H9 (cell line): ENCODE results near the gene PRDX2. TPM values are rescaled to one million over a fixed set of nuclear protein-coding genes. Genes with fewer than 3 reads are reported as not detected.

Experiments used
- DNase-seq: peaks from one replicate; pipeline ENCODE4 v3.0.0-alpha.2; 2017
- H2AFZ ChIP-seq: one replicate; pipeline ENCODE4 v1.6.1; 2013; ENCODE audit warnings: mild to moderate bottlenecking, low read length, control low read depth, moderate library complexity
- H2AK5ac ChIP-seq: 2 replicates; pipeline ENCODE4 v1.6.1; 2013; ENCODE audit warnings: low read length, control low read depth, mixed read lengths; ENCODE audit not compliant: insufficient read length
- H2BK120ac ChIP-seq: one replicate; pipeline ENCODE4 v1.6.1; 2013; ENCODE audit warnings: low read depth, mild to moderate bottlenecking, low read length, control low read depth, inconsistent platforms; ENCODE audit not compliant: poor library complexity, severe bottlenecking
- H2BK12ac ChIP-seq: 2 replicates; pipeline ENCODE4 v1.6.1; 2013; ENCODE audit warnings: low read length, control low read depth, mixed read lengths, low read depth; ENCODE audit not compliant: insufficient read length
- H2BK15ac ChIP-seq: 2 replicates; pipeline ENCODE4 v1.6.1; 2013; ENCODE audit warnings: low read depth, low read length, control low read depth
- H2BK20ac ChIP-seq: one replicate; pipeline ENCODE4 v1.6.1; 2013; ENCODE audit warnings: low read depth, mild to moderate bottlenecking, low read length, control low read depth, inconsistent platforms; ENCODE audit not compliant: poor library complexity, severe bottlenecking
- H2BK5ac ChIP-seq: 2 replicates; pipeline ENCODE4 v1.6.1; 2013; ENCODE audit warnings: low read length, control low read depth, mixed read lengths; ENCODE audit not compliant: insufficient read length
- H3K14ac ChIP-seq: 2 replicates; pipeline ENCODE4 v1.6.1; 2013; ENCODE audit warnings: low read length, control low read depth; ENCODE audit not compliant: insufficient read depth
- H3K18ac ChIP-seq: 2 replicates; pipeline ENCODE4 v1.6.1; 2013; ENCODE audit warnings: low read depth, mild to moderate bottlenecking, mixed read lengths, low read length, control low read depth; ENCODE audit not compliant: insufficient read length
- H3K23ac ChIP-seq: 2 replicates; pipeline ENCODE4 v1.6.1; 2013; ENCODE audit warnings: low read length, control low read depth, mixed read lengths, low read depth; ENCODE audit not compliant: insufficient read length
- H3K23me2 ChIP-seq: 2 replicates; pipeline ENCODE4 v1.6.1; 2013; ENCODE audit warnings: low read depth, mild to moderate bottlenecking, mixed read lengths, low read length, control low read depth; ENCODE audit not compliant: insufficient read length, poor library complexity, severe bottlenecking
- H3K27ac ChIP-seq: 2 replicates; pipeline ENCODE4 v1.5.1; 2013; ENCODE audit warnings: low read length, control low read depth, mixed read lengths, low read depth; ENCODE audit not compliant: insufficient read length
- H3K27me3 ChIP-seq: 2 replicates; pipeline ENCODE4 v1.6.1; 2013; ENCODE audit warnings: low read length, control low read depth, inconsistent platforms; ENCODE audit not compliant: insufficient read depth
- H3K4ac ChIP-seq: 2 replicates; pipeline ENCODE4 v1.6.1; 2013; ENCODE audit warnings: low read depth, mild to moderate bottlenecking, control low read depth, inconsistent platforms, low read length, moderate library complexity
- H3K4me1 ChIP-seq: 2 replicates; pipeline ENCODE4 v1.6.1; 2013; ENCODE audit warnings: low read length, control low read depth, inconsistent platforms; ENCODE audit not compliant: insufficient read depth
- H3K4me2 ChIP-seq: 2 replicates; pipeline ENCODE4 v1.6.1; 2013; ENCODE audit warnings: low read length, control low read depth, mixed read lengths; ENCODE audit not compliant: insufficient read length, insufficient read depth
- H3K56ac ChIP-seq: 2 replicates; pipeline ENCODE4 v1.6.1; 2013; ENCODE audit warnings: low read depth, mild to moderate bottlenecking, mixed read lengths, low read length, control low read depth; ENCODE audit not compliant: insufficient read length
- H3K79me1 ChIP-seq: 2 replicates; pipeline ENCODE4 v1.6.1; 2013; ENCODE audit warnings: low read depth, mild to moderate bottlenecking, moderate library complexity, low read length, control low read depth, inconsistent platforms; ENCODE audit not compliant: insufficient read depth, poor library complexity, severe bottlenecking
- H3K79me2 ChIP-seq: 2 replicates; pipeline ENCODE4 v1.6.1; 2013; ENCODE audit warnings: low read length, control low read depth, inconsistent platforms; ENCODE audit not compliant: insufficient read depth
- H3K9ac ChIP-seq: 2 replicates; pipeline ENCODE4 v1.6.1; 2013; ENCODE audit warnings: low read length, control low read depth, mixed read lengths; ENCODE audit not compliant: insufficient read length; ENCODE audit errors: extremely low read depth
- H3K9me3 ChIP-seq: one replicate; pipeline ENCODE4 v1.6.1; 2013; ENCODE audit warnings: low read depth, low read length, inconsistent platforms; ENCODE audit not compliant: control insufficient read depth
- H3T11ph ChIP-seq: one replicate; pipeline ENCODE4 v1.6.1; 2013; ENCODE audit warnings: mild to moderate bottlenecking, low read length, control low read depth, inconsistent platforms
- H4K20me1 ChIP-seq: one replicate; pipeline ENCODE4 v1.6.1; 2013; ENCODE audit not compliant: control insufficient read depth, insufficient read length, insufficient read depth
- H4K5ac ChIP-seq: 2 replicates; pipeline ENCODE4 v1.6.1; 2013; ENCODE audit warnings: low read depth, mild to moderate bottlenecking, mixed read lengths, low read length, control low read depth; ENCODE audit not compliant: insufficient read length
- H4K8ac ChIP-seq: replicated peaks from 2 replicates; pipeline ENCODE4 v1.6.1; 2013; ENCODE audit warnings: low read length, control low read depth, mixed read lengths, low read depth; ENCODE audit not compliant: insufficient read length
- H4K91ac ChIP-seq: 2 replicates; pipeline ENCODE4 v1.6.1; 2013; ENCODE audit warnings: low read depth, mild to moderate bottlenecking, moderate library complexity, mixed read lengths, low read length, control low read depth; ENCODE audit not compliant: insufficient read length
- H3K27ac Mint-ChIP-seq, 3 experiments: 2 replicates in 2 of 3; 3 replicates in 1 of 3; pipeline ENCODE4 v1.8.0; 2020 to 2021; ENCODE audit warnings: mixed read lengths in 3 of 3, mild to moderate bottlenecking in 1 of 3, moderate library complexity in 1 of 3
- H3K27me3 Mint-ChIP-seq: 2 replicates; pipeline ENCODE4 v1.8.0; 2021; ENCODE audit warnings: low read depth, mild to moderate bottlenecking, moderate library complexity, mixed read lengths
- H3K36me3 Mint-ChIP-seq, 3 experiments: 2 replicates in 2 of 3; 3 replicates in 1 of 3; pipeline ENCODE4 v1.8.0; 2020 to 2021; ENCODE audit warnings: low read depth in 3 of 3, mixed read lengths in 3 of 3; ENCODE audit not compliant: insufficient read depth in 1 of 3
- H3K4me1 Mint-ChIP-seq, 2 experiments: 2 replicates each; pipeline ENCODE4 v1.8.0; 2020; ENCODE audit warnings: mixed read lengths in 2 of 2
- H3K4me3 Mint-ChIP-seq, 2 experiments: 2 replicates in 1 of 2; 3 replicates in 1 of 2; pipeline ENCODE4 v1.8.0; 2020 to 2021; ENCODE audit warnings: mild to moderate bottlenecking in 2 of 2, mixed read lengths in 2 of 2, moderate library complexity in 1 of 2
- H3K9me3 Mint-ChIP-seq, 2 experiments: 2 replicates in 1 of 2; 3 replicates in 1 of 2; pipeline ENCODE4 v1.8.0; 2020; ENCODE audit warnings: mild to moderate bottlenecking in 2 of 2, mixed read lengths in 2 of 2, moderate library complexity in 1 of 2
- WGBS: extraction: QIAGEN DNeasy Blood & Tissue Kit; methylation state at CpG from one replicate; pipeline ENCODE4 v1.1.7; 2013; ENCODE audit warnings: missing lambda C conversion rate, low lambda C conversion rate, mixed read lengths; ENCODE audit not compliant: insufficient read length; ENCODE audit errors: extremely low coverage; 5-methylcytosine and 5-hydroxymethylcytosine counted together
- total RNA-seq: library from RNA; stranded (reverse); gene quantifications from 2 replicates; pipeline ENCODE4 v1.2.1, GENCODE V29; 2021
- TF ChIP-seq, protein P1 (sequence below): fragments of 200-600 bp; sonication (generic); conservative IDR thresholded peaks from 3 replicates; pipeline ENCODE4 v1.8.0; 2021; ENCODE audit warnings: antibody characterized with exemption, mild to moderate bottlenecking

PRDX2 gene
- total RNA-seq, 1 experiment from 2014 or later: 468 TPM

DNA sequence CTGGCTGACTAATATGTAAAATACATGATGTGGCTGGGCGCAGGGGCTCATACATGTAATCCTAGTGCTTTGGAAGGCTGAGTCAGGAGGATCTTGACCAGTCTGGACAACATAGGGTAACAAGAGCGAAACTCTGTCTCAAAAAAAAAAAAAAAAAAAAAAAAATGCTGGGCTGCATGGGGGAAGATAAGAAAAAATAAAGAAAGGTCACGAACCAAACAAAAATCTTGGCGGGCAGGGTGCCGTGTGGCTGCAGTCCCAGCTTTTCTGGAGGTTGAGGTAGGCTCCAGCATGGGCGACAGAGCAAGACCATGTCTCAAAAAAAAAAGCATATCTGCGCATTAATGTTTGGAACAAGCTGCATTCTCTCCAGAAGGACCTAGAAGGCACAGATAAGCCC lies 13.5 kb upstream of the PRDX2 start:
- no CpG with 5 or more reads among the region's 7 CpGs for WGBS
- Histone ChIP-seq H3K56ac (no peak overlapping the region), H2BK15ac (no peak overlapping the region), H4K20me1 (no peaks in the 10 kb centered on the region), H3K9me3 (no peaks in the 10 kb centered on the region), H4K91ac (no peak overlapping the region), H3K4me1 (no peaks in the 10 kb centered on the region), H3K9ac (no peak overlapping the region), H3K4me2 (no peak overlapping the region), H3K23ac (no peak overlapping the region), H2AK5ac (no peak overlapping the region), H2BK120ac (no peak overlapping the region), H2BK12ac (no peak overlapping the region), H3K23me2 (no peaks in the 10 kb centered on the region), H3T11ph (no peak overlapping the region), H2BK20ac (no peak overlapping the region), H2BK5ac (no peak overlapping the region), H3K18ac (no peak overlapping the region), H3K14ac (no peak overlapping the region), H4K5ac (no peak overlapping the region), H3K79me1 (no peaks in the 10 kb centered on the region), H3K79me2 (no peaks in the 10 kb centered on the region), H4K8ac (no peak overlapping the region), H2AFZ (no peak overlapping the region), H3K27ac (no peak overlapping the region), H3K27me3 (no peaks in the 10 kb centered on the region), H3K4ac (no peak overlapping the region)
- no peak for DNase-seq
- no peak overlapping the region for H3K4me3 Mint-ChIP-seq
- H3K27ac Mint-ChIP-seq: no peak overlapping the region
- H3K9me3 Mint-ChIP-seq: no peaks in the 10 kb centered on the region
- no peaks in the 10 kb centered on the region for H3K4me1 Mint-ChIP-seq
- peaks cover 21 to 46% (median 39%) of the 10 kb centered on the region in 3 experiments; a peak in 6 of 7 replicates for H3K36me3 Mint-ChIP-seq
- H3K27me3 Mint-ChIP-seq: no peaks in the 10 kb centered on the region
- TF ChIP-seq, protein P1, sequence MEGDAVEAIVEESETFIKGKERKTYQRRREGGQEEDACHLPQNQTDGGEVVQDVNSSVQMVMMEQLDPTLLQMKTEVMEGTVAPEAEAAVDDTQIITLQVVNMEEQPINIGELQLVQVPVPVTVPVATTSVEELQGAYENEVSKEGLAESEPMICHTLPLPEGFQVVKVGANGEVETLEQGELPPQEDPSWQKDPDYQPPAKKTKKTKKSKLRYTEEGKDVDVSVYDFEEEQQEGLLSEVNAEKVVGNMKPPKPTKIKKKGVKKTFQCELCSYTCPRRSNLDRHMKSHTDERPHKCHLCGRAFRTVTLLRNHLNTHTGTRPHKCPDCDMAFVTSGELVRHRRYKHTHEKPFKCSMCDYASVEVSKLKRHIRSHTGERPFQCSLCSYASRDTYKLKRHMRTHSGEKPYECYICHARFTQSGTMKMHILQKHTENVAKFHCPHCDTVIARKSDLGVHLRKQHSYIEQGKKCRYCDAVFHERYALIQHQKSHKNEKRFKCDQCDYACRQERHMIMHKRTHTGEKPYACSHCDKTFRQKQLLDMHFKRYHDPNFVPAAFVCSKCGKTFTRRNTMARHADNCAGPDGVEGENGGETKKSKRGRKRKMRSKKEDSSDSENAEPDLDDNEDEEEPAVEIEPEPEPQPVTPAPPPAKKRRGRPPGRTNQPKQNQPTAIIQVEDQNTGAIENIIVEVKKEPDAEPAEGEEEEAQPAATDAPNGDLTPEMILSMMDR: no peak
